ENCODE data around the gene STON1. TPM values are rescaled to one million over a fixed set of nuclear protein-coding genes. Genes with fewer than 3 reads are reported as not detected.
"Not testable (repeated sequence)": the region's sequence is repeated elsewhere in the genome, so short reads cannot be mapped to it uniquely, and the experiment has no call there.

Gene STON1
- polyA plus RNA-seq, 1 donor from 2014 or later = 2.8 TPM

DNA sequence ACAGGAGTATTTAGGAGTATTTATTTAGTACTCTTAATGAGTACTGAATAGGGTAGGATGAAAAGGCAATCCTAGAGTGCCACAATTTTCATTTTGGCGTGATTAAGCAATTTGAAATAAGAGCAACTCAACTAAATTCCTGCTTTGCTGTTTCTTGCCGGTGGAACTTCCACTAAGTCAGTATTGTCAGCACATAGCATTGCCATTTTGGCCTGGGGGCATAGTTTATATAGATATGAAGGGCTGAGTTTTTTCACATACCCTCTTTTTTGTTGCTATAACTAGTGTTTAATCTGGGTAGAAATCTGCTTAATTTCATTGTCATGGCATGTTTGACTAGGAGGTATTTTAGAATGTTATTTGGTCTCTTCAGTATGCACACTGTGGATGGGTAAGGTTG, 89.6 kb downstream of the STON1 start:
- Histone ChIP-seq H2AFZ (ENCODE audit: low read depth, low read length) (no peak overlapping the region), H3K27ac (ENCODE audit: low read length) (no peak overlapping the region), H3K9ac (ENCODE audit: low read length) (no peak overlapping the region), H3F3A (ENCODE audit: insufficient read depth, low read length, poor library complexity, severe bottlenecking) (no peaks in the 10 kb centered on the region), H3K27me3 (ENCODE audit: insufficient read depth, low read depth, low read length) (no peaks in the 10 kb centered on the region), H3K4me2 (ENCODE audit: low read length) (no peak overlapping the region), H3K36me3 (ENCODE audit: insufficient read depth, low read length) (no peaks in the 10 kb centered on the region), H3K9me3 (ENCODE audit: low read length) (no peaks in the 10 kb centered on the region), H3K9me2 (ENCODE audit: insufficient read depth, low read length) (no peaks in the 10 kb centered on the region), H3K79me2 (replicated peaks; ENCODE audit: insufficient read depth, low read length) (no peaks in the 10 kb centered on the region), H3K4me3 (ENCODE audit: low read length) (no peak overlapping the region), H4K20me1 (ENCODE audit: insufficient read depth) (no peaks in the 10 kb centered on the region)
- no peak for TF ChIP-seq TAF1 (IDR thresholded peaks at IDR 0.05; ENCODE audit: low read depth)
- no peak for TF ChIP-seq EZH2 (IDR thresholded peaks at IDR 0.05; ENCODE audit: borderline replicate concordance, insufficient read depth, low read length, poor library complexity, severe bottlenecking)
- TF ChIP-seq SMC3 (conservative IDR thresholded peaks at IDR 0.05; ENCODE audit: poor library complexity) = no peak
- no peak for TF ChIP-seq POLR2AphosphoS5 (IDR thresholded peaks at IDR 0.05)
- TF ChIP-seq, protein P1, sequence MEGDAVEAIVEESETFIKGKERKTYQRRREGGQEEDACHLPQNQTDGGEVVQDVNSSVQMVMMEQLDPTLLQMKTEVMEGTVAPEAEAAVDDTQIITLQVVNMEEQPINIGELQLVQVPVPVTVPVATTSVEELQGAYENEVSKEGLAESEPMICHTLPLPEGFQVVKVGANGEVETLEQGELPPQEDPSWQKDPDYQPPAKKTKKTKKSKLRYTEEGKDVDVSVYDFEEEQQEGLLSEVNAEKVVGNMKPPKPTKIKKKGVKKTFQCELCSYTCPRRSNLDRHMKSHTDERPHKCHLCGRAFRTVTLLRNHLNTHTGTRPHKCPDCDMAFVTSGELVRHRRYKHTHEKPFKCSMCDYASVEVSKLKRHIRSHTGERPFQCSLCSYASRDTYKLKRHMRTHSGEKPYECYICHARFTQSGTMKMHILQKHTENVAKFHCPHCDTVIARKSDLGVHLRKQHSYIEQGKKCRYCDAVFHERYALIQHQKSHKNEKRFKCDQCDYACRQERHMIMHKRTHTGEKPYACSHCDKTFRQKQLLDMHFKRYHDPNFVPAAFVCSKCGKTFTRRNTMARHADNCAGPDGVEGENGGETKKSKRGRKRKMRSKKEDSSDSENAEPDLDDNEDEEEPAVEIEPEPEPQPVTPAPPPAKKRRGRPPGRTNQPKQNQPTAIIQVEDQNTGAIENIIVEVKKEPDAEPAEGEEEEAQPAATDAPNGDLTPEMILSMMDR (IDR thresholded peaks at IDR 0.05; ENCODE audit: poor library complexity, severe bottlenecking) = no peak
- TF ChIP-seq, protein P2, sequence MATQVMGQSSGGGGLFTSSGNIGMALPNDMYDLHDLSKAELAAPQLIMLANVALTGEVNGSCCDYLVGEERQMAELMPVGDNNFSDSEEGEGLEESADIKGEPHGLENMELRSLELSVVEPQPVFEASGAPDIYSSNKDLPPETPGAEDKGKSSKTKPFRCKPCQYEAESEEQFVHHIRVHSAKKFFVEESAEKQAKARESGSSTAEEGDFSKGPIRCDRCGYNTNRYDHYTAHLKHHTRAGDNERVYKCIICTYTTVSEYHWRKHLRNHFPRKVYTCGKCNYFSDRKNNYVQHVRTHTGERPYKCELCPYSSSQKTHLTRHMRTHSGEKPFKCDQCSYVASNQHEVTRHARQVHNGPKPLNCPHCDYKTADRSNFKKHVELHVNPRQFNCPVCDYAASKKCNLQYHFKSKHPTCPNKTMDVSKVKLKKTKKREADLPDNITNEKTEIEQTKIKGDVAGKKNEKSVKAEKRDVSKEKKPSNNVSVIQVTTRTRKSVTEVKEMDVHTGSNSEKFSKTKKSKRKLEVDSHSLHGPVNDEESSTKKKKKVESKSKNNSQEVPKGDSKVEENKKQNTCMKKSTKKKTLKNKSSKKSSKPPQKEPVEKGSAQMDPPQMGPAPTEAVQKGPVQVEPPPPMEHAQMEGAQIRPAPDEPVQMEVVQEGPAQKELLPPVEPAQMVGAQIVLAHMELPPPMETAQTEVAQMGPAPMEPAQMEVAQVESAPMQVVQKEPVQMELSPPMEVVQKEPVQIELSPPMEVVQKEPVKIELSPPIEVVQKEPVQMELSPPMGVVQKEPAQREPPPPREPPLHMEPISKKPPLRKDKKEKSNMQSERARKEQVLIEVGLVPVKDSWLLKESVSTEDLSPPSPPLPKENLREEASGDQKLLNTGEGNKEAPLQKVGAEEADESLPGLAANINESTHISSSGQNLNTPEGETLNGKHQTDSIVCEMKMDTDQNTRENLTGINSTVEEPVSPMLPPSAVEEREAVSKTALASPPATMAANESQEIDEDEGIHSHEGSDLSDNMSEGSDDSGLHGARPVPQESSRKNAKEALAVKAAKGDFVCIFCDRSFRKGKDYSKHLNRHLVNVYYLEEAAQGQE (IDR thresholded peaks at IDR 0.05; ENCODE audit: borderline replicate concordance) = no peak

DNA sequence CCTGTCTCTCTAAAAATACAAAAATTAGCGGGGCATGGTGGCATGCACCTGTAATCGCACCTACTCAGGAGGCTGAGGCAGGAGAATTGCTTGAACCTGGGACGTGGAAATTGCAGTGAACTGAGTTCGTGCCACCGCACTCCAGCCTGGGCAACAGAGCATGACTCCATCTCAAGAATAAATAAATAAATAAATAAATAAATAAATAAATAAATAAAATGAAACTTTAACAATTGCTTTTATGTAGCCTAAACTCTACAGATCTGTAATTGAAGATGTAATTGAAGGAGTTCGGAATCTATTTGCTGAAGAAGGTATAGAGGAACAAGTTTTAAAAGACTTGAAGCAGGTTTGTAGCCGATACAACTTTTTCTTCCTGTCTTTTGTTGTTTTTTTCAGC, 90.7 kb downstream of the STON1 start:
- no peaks in the 10 kb centered on the region for H3K79me2 ChIP-seq (replicated peaks; ENCODE audit: insufficient read depth, low read length)
- no peaks in the 10 kb centered on the region for H3K9me2 ChIP-seq (ENCODE audit: insufficient read depth, low read length)
- no peak for TF ChIP-seq EP300 (conservative IDR thresholded peaks at IDR 0.05; ENCODE audit: poor library complexity, severe bottlenecking)
- TF ChIP-seq, protein P1 (IDR thresholded peaks at IDR 0.05; ENCODE audit: poor library complexity, severe bottlenecking) = no peak
- TF ChIP-seq RAD21 (conservative IDR thresholded peaks at IDR 0.05) = no peak
- TF ChIP-seq POLR2AphosphoS5 (IDR thresholded peaks at IDR 0.05) = no peak
- TF ChIP-seq TAF1 (IDR thresholded peaks at IDR 0.05; ENCODE audit: low read depth) = no peak
- no peak for TF ChIP-seq SMC3 (conservative IDR thresholded peaks at IDR 0.05; ENCODE audit: poor library complexity)
- no peak for TF ChIP-seq EZH2 (IDR thresholded peaks at IDR 0.05; ENCODE audit: borderline replicate concordance, insufficient read depth, low read length, poor library complexity, severe bottlenecking)
- TF ChIP-seq MXI1 (conservative IDR thresholded peaks at IDR 0.05; ENCODE audit: poor library complexity, severe bottlenecking) = no peak
- TF ChIP-seq, protein P2 (IDR thresholded peaks at IDR 0.05; ENCODE audit: borderline replicate concordance) = no peak

DNA sequence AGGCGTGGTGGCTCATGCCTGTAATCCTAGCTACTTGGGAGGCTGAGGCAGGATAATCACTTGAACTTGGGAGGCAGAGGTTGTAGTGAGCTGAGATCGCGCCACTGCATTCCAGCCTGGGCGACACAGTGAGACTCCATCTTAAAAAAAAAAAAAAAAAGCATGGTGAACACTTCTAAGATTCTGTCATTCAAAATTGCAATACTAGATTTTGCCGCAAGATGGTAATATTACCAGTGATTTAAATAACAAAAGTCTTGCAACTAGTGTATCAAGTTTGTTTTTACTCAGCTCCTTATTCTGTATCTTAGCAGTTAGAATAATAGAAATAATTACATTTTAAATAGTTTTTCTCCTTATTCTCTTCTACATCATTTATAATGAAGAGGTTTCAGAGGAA, 92.7 kb downstream of the STON1 start:
- H3K9me3 ChIP-seq (ENCODE audit: low read length); H3K4me2 ChIP-seq (ENCODE audit: low read length); H3F3A ChIP-seq (ENCODE audit: insufficient read depth, low read length, poor library complexity, severe bottlenecking); H3K4me3 ChIP-seq (ENCODE audit: low read length); H4K20me1 ChIP-seq (ENCODE audit: insufficient read depth); H3K79me2 ChIP-seq (replicated peaks; ENCODE audit: insufficient read depth, low read length); H3K9me2 ChIP-seq (ENCODE audit: insufficient read depth, low read length); H3K9ac ChIP-seq (ENCODE audit: low read length); H3K36me3 ChIP-seq (ENCODE audit: insufficient read depth, low read length); H2AFZ ChIP-seq (ENCODE audit: low read depth, low read length); H3K27me3 ChIP-seq (ENCODE audit: insufficient read depth, low read depth, low read length); H3K27ac ChIP-seq (ENCODE audit: low read length): not testable (repeated sequence)

More for the DNA sequence above, 90.7 kb downstream of the STON1 start:
- Histone ChIP-seq H3K9me3 (ENCODE audit: low read length) (no peaks in the 10 kb centered on the region), H3K27me3 (ENCODE audit: insufficient read depth, low read depth, low read length) (no peaks in the 10 kb centered on the region), H3K36me3 (ENCODE audit: insufficient read depth, low read length) (no peaks in the 10 kb centered on the region), H3K27ac (ENCODE audit: low read length) (no peak overlapping the region), H3K4me2 (ENCODE audit: low read length) (no peak overlapping the region), H4K20me1 (ENCODE audit: insufficient read depth) (no peaks in the 10 kb centered on the region), H3K4me3 (ENCODE audit: low read length) (no peak overlapping the region), H2AFZ (ENCODE audit: low read depth, low read length) (no peak overlapping the region), H3F3A (ENCODE audit: insufficient read depth, low read length, poor library complexity, severe bottlenecking) (no peaks in the 10 kb centered on the region), H3K9ac (ENCODE audit: low read length) (no peak overlapping the region)

All from neural cell (in vitro differentiated cells).